Measurements from ENCODE around the gene USP13. TPM values are rescaled to one million over a fixed set of nuclear protein-coding genes. Genes with fewer than 3 reads are reported as not detected.

USP13 gene
- total and polyA plus RNA-seq, 2 donors (not counting 3 experiments of a cell fraction or from before 2014, with no cell fraction given), result 5.8 to 24.0 TPM

GRCh38 chr3:179603831-179604230, 49.0 kb upstream of the USP13 start:
- peak overlapping the region; percentile 84 for H3K27ac ChIP-seq (ENCODE audit: insufficient read depth, low read depth, low read length)
- DNase-seq (ENCODE audit: low read depth, low spot score) (no peak), FAIRE-seq (no peak)
- no peaks in the 10 kb centered on the region for H3K9me3 ChIP-seq (replicated peaks; ENCODE audit: control insufficient read depth, insufficient read depth, low read length)
- H3K4me3 ChIP-seq (replicated peaks in 1 of 3; ENCODE audit: insufficient read depth in 1 of 3, low read depth in 1 of 3, low read length in 3 of 3), result peak overlapping the region; percentile 59 to 94 (median 77)
- peak overlapping the region; percentile 99 for H3K9ac ChIP-seq (replicated peaks; ENCODE audit: extremely low read depth, insufficient read depth, low read length)
- intact Hi-C loops (cut with micrococcal nuclease) (loop anchor here (1.0 to 10.0 kb wide), 8 partner anchors 9 to 1001 kb away; partner anchors contain the start of genes ACTL6A, GNB4, MFN1 and PIK3CA), dilution Hi-C loops (cut with MboI; ENCODE audit: extremely low pct_ligation_motif_present, low sequenced_read_pairs) (no loop called here)
- peak overlapping the region; percentile 93 for H3K4me2 ChIP-seq (ENCODE audit: insufficient read depth, low read length)
- peaks cover 29% of the 10 kb centered on the region for H3K79me2 ChIP-seq (ENCODE audit: control insufficient read depth, insufficient read depth, low read length)
- POLR2A ChIA-PET, result no interaction called here
- H3K9me1 ChIP-seq (replicated peaks; ENCODE audit: control insufficient read depth, extremely low read depth, insufficient read depth, low read length), result no peaks in the 10 kb centered on the region
- BruUV-seq (replicated peaks), result no TSS peak
- TF ChIP-seq CTCF (IDR thresholded peaks at IDR 0.05; ENCODE audit: extremely low read depth in 1 of 2, insufficient read depth in 1 of 2, low read depth in 1 of 2, low read length in 2 of 2) (no peak), MAX (IDR thresholded peaks at IDR 0.05; ENCODE audit: insufficient read depth, insufficient read length) (no peak), FOS (IDR thresholded peaks at IDR 0.05; ENCODE audit: borderline replicate concordance, insufficient read depth, low read length) (no peak), JUN (IDR thresholded peaks at IDR 0.05; ENCODE audit: borderline replicate concordance, insufficient read depth, insufficient read length, low read depth) (no peak), GATA2 (IDR thresholded peaks at IDR 0.05; ENCODE audit: insufficient read depth, insufficient read length, low read depth, low read length) (no peak), MYC (IDR thresholded peaks at IDR 0.05; ENCODE audit: low read depth, low read length) (no peak), EZH2 (IDR thresholded peaks at IDR 0.05; ENCODE audit: borderline replicate concordance, low read depth, low read length, severe bottlenecking) (no peak), POLR2AphosphoS5 (IDR thresholded peaks at IDR 0.05; ENCODE audit: insufficient read depth, low read depth, low read length) (no peak), POLR2A (IDR thresholded peaks at IDR 0.05; ENCODE audit: low read depth, low read length) (no peak)
- peaks cover 2 to 5% of the 10 kb centered on the region in 2 experiments for H3K36me3 ChIP-seq (ENCODE audit: control insufficient read depth in 2 of 2, extremely low read depth in 1 of 2, insufficient read depth in 2 of 2, low read length in 2 of 2)
- H2AFZ ChIP-seq (ENCODE audit: low read depth, low read length), result peak overlapping the region; percentile 45
- H3K27me3 ChIP-seq (ENCODE audit: control insufficient read depth in 2 of 2, insufficient read depth in 2 of 2, low read length in 2 of 2), result no peaks in the 10 kb centered on the region
- no peaks in the 10 kb centered on the region for H4K20me1 ChIP-seq (replicated peaks; ENCODE audit: control insufficient read depth, extremely low read depth, insufficient read depth, low read length)
- peaks cover 14% of the 10 kb centered on the region for H3K4me1 ChIP-seq (ENCODE audit: control insufficient read depth, extremely low read depth, insufficient read depth, low read length)
- CTCF ChIA-PET, result no interaction called here

All from endothelial cell of umbilical vein (primary cell).